ENCODE results near the gene STAG1. TPM values are rescaled to one million over a fixed set of nuclear protein-coding genes. Genes with fewer than 3 reads are reported as not detected.

Gene STAG1
- total and polyA plus RNA-seq, 7 experiments from 2014 or later = 18.5 to 50.7 (median 42.0) TPM

DNA sequence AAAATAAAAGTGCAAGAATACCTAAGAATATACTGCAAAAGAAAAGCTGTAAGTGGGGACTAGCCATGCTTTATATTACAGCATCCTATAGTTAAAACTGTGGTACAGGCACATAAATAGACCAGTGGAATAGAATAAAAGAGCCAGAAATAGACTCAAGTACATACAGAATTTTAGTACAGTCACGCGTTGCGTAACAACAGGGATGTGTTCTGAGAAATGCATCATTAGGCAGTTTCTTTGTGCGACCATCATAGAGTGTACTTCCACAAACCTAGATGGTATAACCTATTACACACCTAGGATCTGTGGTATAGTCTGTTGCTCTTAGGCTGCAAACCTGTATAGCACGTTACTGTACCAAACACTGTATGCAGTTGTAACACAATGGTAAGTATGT, 440.2 kb downstream of the STAG1 start:
- intact Hi-C loops (cut with micrococcal nuclease) = no loop called here

DNA sequence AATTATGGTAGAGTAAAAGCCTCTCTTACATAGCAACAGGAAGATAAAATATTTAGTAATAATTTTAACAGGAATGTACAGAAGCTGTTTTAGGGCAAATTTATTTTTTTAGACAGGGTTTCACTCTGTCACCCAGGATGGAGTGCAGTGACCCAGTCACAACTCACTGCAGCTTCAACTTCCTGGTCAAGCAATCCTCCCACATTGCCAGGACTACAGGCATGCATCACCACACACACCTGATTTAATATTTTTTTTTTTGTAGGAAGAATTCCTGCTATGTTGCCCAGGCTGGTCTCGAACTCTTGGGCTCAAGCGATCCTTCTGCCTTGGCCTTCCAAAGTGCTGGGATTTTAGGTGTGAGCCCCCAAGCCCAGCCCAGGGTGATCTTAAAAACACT, 440.9 kb downstream of the STAG1 start:
- ChIA-PET POLR2A (interaction anchor here (0.6 kb wide), 1 partner anchor 111 kb away, joined by 4 read pairs; no protein-coding TSS in a partner anchor), CTCF (interaction anchor here (0.6 kb wide), 1 partner anchor 26 kb away, joined by 4 read pairs; no protein-coding TSS in a partner anchor)
- Mint-ChIP-seq H3K9me3 (peaks cover 0 to 1% (median 0%) of the 10 kb centered on the region in 11 donors), H3K4me1 (peaks cover 0 to 2% (median 0%) of the 10 kb centered on the region in 7 donors), H3K4me3 (no peak overlapping the region), H3K36me3 (peaks cover 0 to 52% (median 32%) of the 10 kb centered on the region in 5 donors), H3K27ac (peak overlapping the region in 1 of 9 donors; percentile 6), H3K27me3 (no peaks in the 10 kb centered on the region)
- intact Hi-C loops (cut with micrococcal nuclease) = no loop called here
- no peak for ATAC-seq
- H3K27me3 ChIP-seq (ENCODE audit: control insufficient read depth in 2 of 2, insufficient read depth in 2 of 2, low read length in 2 of 2) = no peaks in the 10 kb centered on the region
- H3K27ac ChIP-seq (ENCODE audit: low read depth, low read length) = no peak overlapping the region
- no peaks in the 10 kb centered on the region for H3K36me3 ChIP-seq (ENCODE audit: control insufficient read depth in 2 of 3, insufficient read depth in 3 of 3, low read length in 3 of 3)
- H3K4me1 ChIP-seq (ENCODE audit: control insufficient read depth in 2 of 2, insufficient read depth in 2 of 2, low read length in 2 of 2) = no peaks in the 10 kb centered on the region
- DNase-seq = no peak
- no peak overlapping the region for H3K4me3 ChIP-seq (ENCODE audit: low read length)
- H3K9me3 ChIP-seq (ENCODE audit: control insufficient read depth in 2 of 3, low read length in 3 of 3) = no peaks in the 10 kb centered on the region

More for the DNA sequence above, 440.2 kb downstream of the STAG1 start:
- H3K27ac Mint-ChIP-seq = no peak overlapping the region
- H3K36me3 ChIP-seq (ENCODE audit: control insufficient read depth in 2 of 3, insufficient read depth in 3 of 3, low read length in 3 of 3) = peaks cover 0 to 5% (median 0%) of the 10 kb centered on the region in 3 experiments
- ChIA-PET POLR2A (no interaction called here), CTCF (interaction anchor here (0.6 kb wide), 1 partner anchor 27 kb away, joined by 4 read pairs; no protein-coding TSS in a partner anchor)
- no peaks in the 10 kb centered on the region for H3K27me3 ChIP-seq (ENCODE audit: control insufficient read depth in 2 of 2, insufficient read depth in 2 of 2, low read length in 2 of 2)
- no peak overlapping the region for H3K27ac ChIP-seq (ENCODE audit: low read depth, low read length)
- ATAC-seq (no peak), DNase-seq (no peak)
- H3K9me3 Mint-ChIP-seq = peaks cover 0 to 1% (median 0%) of the 10 kb centered on the region in 11 donors
- H3K9me3 ChIP-seq (ENCODE audit: control insufficient read depth in 2 of 3, low read length in 3 of 3) = no peaks in the 10 kb centered on the region
- peaks cover 0 to 59% (median 36%) of the 10 kb centered on the region in 5 donors for H3K36me3 Mint-ChIP-seq
- peaks cover 0 to 2% (median 0%) of the 10 kb centered on the region in 7 donors for H3K4me1 Mint-ChIP-seq
- H3K27me3 Mint-ChIP-seq = no peaks in the 10 kb centered on the region
- H3K4me1 ChIP-seq (ENCODE audit: control insufficient read depth in 2 of 2, insufficient read depth in 2 of 2, low read length in 2 of 2) = no peaks in the 10 kb centered on the region
- H3K4me3 Mint-ChIP-seq = no peak overlapping the region
- no peak overlapping the region for H3K4me3 ChIP-seq (ENCODE audit: low read length)

DNA sequence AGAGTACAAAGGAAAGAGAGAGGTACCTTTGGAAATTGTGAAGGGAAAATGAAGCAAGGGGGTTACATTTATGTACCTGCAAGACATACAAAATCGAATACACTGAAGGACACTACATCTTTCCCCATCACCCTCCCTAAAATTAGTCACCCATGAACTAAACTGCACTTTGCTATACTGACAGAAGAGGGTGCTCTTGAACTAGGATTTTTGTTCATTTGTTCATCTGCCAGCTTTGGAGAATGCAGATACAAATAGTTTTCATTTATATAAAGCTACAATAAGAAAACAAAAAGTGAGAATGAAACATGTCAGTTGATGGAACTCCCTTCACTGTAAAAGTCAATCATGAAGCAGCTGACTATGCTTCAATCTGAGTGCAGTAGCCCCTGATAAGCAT, 446.3 kb downstream of the STAG1 start:
- intact Hi-C loops (cut with micrococcal nuclease) = loop anchor here in 1 of 2 donors (1.0 to 10.0 kb wide), 3 partner anchors 231 to 709 kb away; partner anchors contain the start of gene STAG1
- H3K27ac Mint-ChIP-seq = no peak overlapping the region
- CTCF ChIA-PET = no interaction called here
- Histone ChIP-seq H3K9me3 (ENCODE audit: control insufficient read depth in 2 of 3, low read length in 3 of 3) (no peaks in the 10 kb centered on the region), H3K27ac (ENCODE audit: low read depth, low read length) (no peak overlapping the region), H3K4me1 (ENCODE audit: control insufficient read depth in 2 of 2, insufficient read depth in 2 of 2, low read length in 2 of 2) (no peaks in the 10 kb centered on the region), H3K4me3 (ENCODE audit: low read length) (no peak overlapping the region), H3K36me3 (ENCODE audit: control insufficient read depth in 2 of 3, insufficient read depth in 3 of 3, low read length in 3 of 3) (peaks cover 0 to 9% (median 3%) of the 10 kb centered on the region in 3 experiments), H3K27me3 (ENCODE audit: control insufficient read depth in 2 of 2, insufficient read depth in 2 of 2, low read length in 2 of 2) (no peaks in the 10 kb centered on the region)
- H3K4me3 Mint-ChIP-seq = no peak overlapping the region
- H3K4me1 Mint-ChIP-seq = peaks cover 0 to 4% (median 0%) of the 10 kb centered on the region in 7 donors
- DNase-seq (peak in 1 of 9 donors; percentile 6), ATAC-seq (no peak)
- H3K36me3 Mint-ChIP-seq = peaks cover 8 to 50% (median 22%) of the 10 kb centered on the region in 5 donors
- POLR2A ChIA-PET = no interaction called here
- H3K27me3 Mint-ChIP-seq = no peaks in the 10 kb centered on the region
- peaks cover 0 to 8% (median 0%) of the 10 kb centered on the region in 11 donors for H3K9me3 Mint-ChIP-seq

DNA sequence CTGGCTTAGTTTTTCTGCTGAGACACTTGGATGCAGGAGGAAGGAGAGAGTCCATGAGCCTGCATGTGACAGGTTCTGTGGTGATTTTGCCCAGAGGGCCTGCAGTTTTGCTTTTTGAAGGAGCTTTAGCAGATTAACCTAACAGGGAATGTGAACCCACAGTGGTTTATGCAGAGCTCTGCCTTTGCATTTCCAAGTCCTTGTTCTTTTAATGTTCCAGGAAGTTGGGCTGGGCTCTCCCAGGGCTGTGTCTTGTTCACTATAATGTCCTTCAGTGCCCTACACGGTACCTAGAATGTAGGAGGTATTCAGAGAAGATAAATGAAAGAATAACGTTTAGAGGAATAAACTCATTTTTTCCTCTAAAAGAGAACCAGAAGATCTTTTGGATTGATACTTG, 451.7 kb downstream of the STAG1 start:
- no peak for ATAC-seq

DNA sequence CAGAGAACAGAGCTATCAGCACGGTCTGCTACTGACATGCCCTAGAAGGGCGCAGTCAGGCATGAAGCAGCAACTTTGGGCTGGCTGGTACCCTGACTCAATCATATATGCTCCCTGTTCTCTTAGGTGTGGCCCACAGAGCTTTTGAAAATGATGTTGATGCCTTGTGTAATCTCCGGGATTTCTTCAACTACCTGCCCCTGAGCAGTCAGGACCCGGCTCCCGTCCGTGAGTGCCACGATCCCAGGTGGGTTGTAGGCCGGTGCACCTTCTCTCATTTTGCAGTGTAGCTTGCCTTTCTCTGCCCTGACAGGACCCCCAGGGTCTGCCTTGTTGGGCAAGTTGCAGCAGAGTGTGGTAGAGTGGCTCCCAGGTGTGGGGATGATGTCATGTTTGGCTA, 454.4 kb downstream of the STAG1 start:
- intact Hi-C loops (cut with micrococcal nuclease) = no loop called here
- peaks cover 0 to 3% (median 0%) of the 10 kb centered on the region in 7 donors for H3K4me1 Mint-ChIP-seq
- POLR2A ChIA-PET = no interaction called here
- no peaks in the 10 kb centered on the region for H3K27me3 ChIP-seq (ENCODE audit: control insufficient read depth in 2 of 2, insufficient read depth in 2 of 2, low read length in 2 of 2)
- DNase-seq (no peak), ATAC-seq (peak; percentile 29)
- H3K4me1 ChIP-seq (ENCODE audit: control insufficient read depth in 2 of 2, insufficient read depth in 2 of 2, low read length in 2 of 2) = no peaks in the 10 kb centered on the region
- H3K4me3 ChIP-seq (ENCODE audit: low read length) = no peak overlapping the region
- no peaks in the 10 kb centered on the region for H3K9me3 Mint-ChIP-seq
- CTCF ChIA-PET = no interaction called here
- no peaks in the 10 kb centered on the region for H3K9me3 ChIP-seq (ENCODE audit: control insufficient read depth in 2 of 3, low read length in 3 of 3)
- H3K36me3 Mint-ChIP-seq = peaks cover 12 to 58% (median 47%) of the 10 kb centered on the region in 5 donors
- H3K27ac Mint-ChIP-seq = peak overlapping the region in 1 of 9 donors; percentile 42
- no peaks in the 10 kb centered on the region for H3K27me3 Mint-ChIP-seq
- H3K4me3 Mint-ChIP-seq = no peak overlapping the region
- no peak overlapping the region for H3K27ac ChIP-seq (ENCODE audit: low read depth, low read length)
- H3K36me3 ChIP-seq (ENCODE audit: control insufficient read depth in 2 of 3, insufficient read depth in 3 of 3, low read length in 3 of 3) = peaks cover 0 to 66% (median 15%) of the 10 kb centered on the region in 3 experiments

More for the DNA sequence above, 451.7 kb downstream of the STAG1 start:
- Mint-ChIP-seq H3K4me3 (no peak overlapping the region), H3K36me3 (peaks cover 10 to 52% (median 41%) of the 10 kb centered on the region in 5 donors), H3K9me3 (peaks cover 0 to under 1% (median 0%) of the 10 kb centered on the region in 11 donors), H3K27ac (no peak overlapping the region), H3K4me1 (peaks cover 0 to 3% (median 0%) of the 10 kb centered on the region in 7 donors), H3K27me3 (no peaks in the 10 kb centered on the region)
- no peaks in the 10 kb centered on the region for H3K9me3 ChIP-seq (ENCODE audit: control insufficient read depth in 2 of 3, low read length in 3 of 3)
- H3K27ac ChIP-seq (ENCODE audit: low read depth, low read length) = no peak overlapping the region
- H3K4me1 ChIP-seq (ENCODE audit: control insufficient read depth in 2 of 2, insufficient read depth in 2 of 2, low read length in 2 of 2) = no peaks in the 10 kb centered on the region
- H3K4me3 ChIP-seq (ENCODE audit: low read length) = no peak overlapping the region
- CTCF ChIA-PET = no interaction called here
- H3K27me3 ChIP-seq (ENCODE audit: control insufficient read depth in 2 of 2, insufficient read depth in 2 of 2, low read length in 2 of 2) = no peaks in the 10 kb centered on the region
- DNase-seq = no peak
- intact Hi-C loops (cut with micrococcal nuclease) = loop anchor here in 1 of 2 donors (1.0 to 10.0 kb wide), 2 partner anchors 8 to 226 kb away; no protein-coding TSS in a partner anchor
- peaks cover 0 to 45% (median 15%) of the 10 kb centered on the region in 3 experiments for H3K36me3 ChIP-seq (ENCODE audit: control insufficient read depth in 2 of 3, insufficient read depth in 3 of 3, low read length in 3 of 3)
- POLR2A ChIA-PET = no interaction called here

DNA sequence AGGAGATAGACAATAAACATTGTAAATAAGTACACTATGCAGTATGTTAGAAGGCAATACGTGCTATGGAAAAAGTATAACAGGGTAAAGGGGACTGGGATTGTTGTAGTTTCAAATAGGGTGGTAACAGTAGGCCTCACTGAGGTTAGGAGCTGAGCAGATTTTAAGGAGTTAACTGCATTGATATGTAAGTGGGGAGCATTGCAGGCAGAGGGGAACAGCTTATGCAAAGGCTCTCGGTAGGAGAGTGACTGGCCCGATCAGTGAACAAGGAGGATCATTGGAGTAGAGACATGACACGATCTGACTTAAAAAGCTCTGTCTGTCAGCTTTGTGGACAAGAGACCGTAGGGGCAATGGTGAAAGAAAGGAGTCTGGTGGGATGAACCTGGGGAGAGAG, 455.2 kb downstream of the STAG1 start:
- H3K36me3 Mint-ChIP-seq = peaks cover 13 to 65% (median 53%) of the 10 kb centered on the region in 5 donors

DNA sequence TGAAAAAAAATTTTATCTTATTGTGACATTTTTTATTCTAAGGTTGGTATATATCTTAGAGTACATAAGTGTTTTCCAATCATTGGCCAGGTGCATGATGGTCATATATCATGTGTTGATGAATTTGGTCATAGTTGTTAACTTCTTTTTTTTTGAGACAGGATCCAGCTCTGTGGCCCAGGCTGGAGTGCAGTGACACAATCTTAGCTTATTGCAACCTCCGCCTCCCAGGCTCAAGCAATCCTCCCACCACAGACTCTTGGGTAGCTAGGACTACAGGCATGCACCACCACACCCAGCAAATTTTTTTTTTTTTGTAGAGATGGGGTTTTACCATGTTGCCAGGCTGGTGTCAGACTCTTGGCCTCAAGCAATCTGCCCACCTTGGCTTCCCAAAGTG, 458.0 kb downstream of the STAG1 start:
- Mint-ChIP-seq H3K27me3 (no peaks in the 10 kb centered on the region), H3K36me3 (peaks cover 11 to 69% (median 52%) of the 10 kb centered on the region in 5 donors), H3K27ac (peak overlapping the region in 1 of 9 donors; percentile 21), H3K9me3 (no peaks in the 10 kb centered on the region), H3K4me3 (no peak overlapping the region), H3K4me1 (peaks cover 0 to 7% (median 5%) of the 10 kb centered on the region in 7 donors)
- no peak for DNase-seq
- Histone ChIP-seq H3K4me3 (ENCODE audit: low read length) (no peak overlapping the region), H3K27ac (ENCODE audit: low read depth, low read length) (no peak overlapping the region), H3K36me3 (ENCODE audit: control insufficient read depth in 2 of 3, insufficient read depth in 3 of 3, low read length in 3 of 3) (peaks cover 0 to 50% (median 6%) of the 10 kb centered on the region in 3 experiments), H3K27me3 (ENCODE audit: control insufficient read depth in 2 of 2, insufficient read depth in 2 of 2, low read length in 2 of 2) (no peaks in the 10 kb centered on the region), H3K9me3 (ENCODE audit: control insufficient read depth in 2 of 3, low read length in 3 of 3) (no peaks in the 10 kb centered on the region), H3K4me1 (ENCODE audit: control insufficient read depth in 2 of 2, insufficient read depth in 2 of 2, low read length in 2 of 2) (no peaks in the 10 kb centered on the region)
- POLR2A ChIA-PET = no interaction called here
- ATAC-seq = no peak
- intact Hi-C loops (cut with micrococcal nuclease) = no loop called here
- CTCF ChIA-PET = interaction anchor here (0.7 kb wide), 1 partner anchor 239 kb away, joined by 4 read pairs; no protein-coding TSS in a partner anchor

More for the DNA sequence above, 455.2 kb downstream of the STAG1 start:
- DNase-seq = no peak
- H3K4me3 Mint-ChIP-seq = no peak overlapping the region
- CTCF ChIA-PET = no interaction called here
- Histone ChIP-seq H3K9me3 (ENCODE audit: control insufficient read depth in 2 of 3, low read length in 3 of 3) (no peaks in the 10 kb centered on the region), H3K27ac (ENCODE audit: low read depth, low read length) (no peak overlapping the region), H3K4me3 (ENCODE audit: low read length) (no peak overlapping the region), H3K4me1 (ENCODE audit: control insufficient read depth in 2 of 2, insufficient read depth in 2 of 2, low read length in 2 of 2) (no peaks in the 10 kb centered on the region), H3K27me3 (ENCODE audit: control insufficient read depth in 2 of 2, insufficient read depth in 2 of 2, low read length in 2 of 2) (no peaks in the 10 kb centered on the region), H3K36me3 (ENCODE audit: control insufficient read depth in 2 of 3, insufficient read depth in 3 of 3, low read length in 3 of 3) (peaks cover 0 to 66% (median 15%) of the 10 kb centered on the region in 3 experiments)
- peak overlapping the region in 1 of 9 donors; percentile 18 for H3K27ac Mint-ChIP-seq
- no peaks in the 10 kb centered on the region for H3K9me3 Mint-ChIP-seq
- intact Hi-C loops (cut with micrococcal nuclease) = no loop called here
- H3K4me1 Mint-ChIP-seq = peaks cover 0 to 3% (median 0%) of the 10 kb centered on the region in 7 donors
- POLR2A ChIA-PET = no interaction called here
- ATAC-seq = no peak
- H3K27me3 Mint-ChIP-seq = no peaks in the 10 kb centered on the region
